Measurements from ENCODE around the gene MAPK10.
"Not testable (repeated sequence)": the region's sequence is repeated elsewhere in the genome, so short reads cannot be mapped to it uniquely, and the experiment has no call there.

MAPK10 gene

GRCh38 chr4:86100539-86101215 lies 259.2 kb downstream of the MAPK10 start:
- no peak for DNase-seq

DNA sequence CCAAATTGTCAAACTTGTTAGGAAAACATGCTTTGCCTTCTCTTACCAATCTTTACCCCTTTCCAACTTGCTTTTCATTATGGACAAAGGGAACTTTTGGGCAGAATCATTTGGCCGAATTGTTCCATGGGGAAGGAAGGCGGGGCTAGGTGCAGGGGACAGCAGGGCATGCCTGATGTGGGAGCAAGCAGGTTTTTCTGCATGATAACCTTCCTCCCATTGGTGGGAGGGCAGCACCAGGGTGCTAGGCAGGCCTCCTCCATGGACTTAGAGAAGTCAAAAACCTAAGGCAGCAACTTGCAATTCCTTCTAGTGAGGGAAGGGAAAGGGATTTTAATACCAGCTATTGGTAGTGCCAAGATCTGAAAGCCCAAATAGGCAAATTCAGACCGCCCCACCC lies 260.5 kb downstream of the MAPK10 start:
- DNase-seq, result no peak

- DNase-seq, result no peak
Observed at GRCh38 chr4:86098691-86099090, 261.2 kb downstream of the MAPK10 start.

- DNase-seq, result no peak
Observed at GRCh38 chr4:86096373-86096772, 263.5 kb downstream of the MAPK10 start.

- DNase-seq, result no peak
Observed at GRCh38 chr4:86092684-86093083, 267.2 kb downstream of the MAPK10 start.

- DNase-seq, result no peak
Observed at GRCh38 chr4:86091201-86091600, 268.7 kb downstream of the MAPK10 start.

DNA sequence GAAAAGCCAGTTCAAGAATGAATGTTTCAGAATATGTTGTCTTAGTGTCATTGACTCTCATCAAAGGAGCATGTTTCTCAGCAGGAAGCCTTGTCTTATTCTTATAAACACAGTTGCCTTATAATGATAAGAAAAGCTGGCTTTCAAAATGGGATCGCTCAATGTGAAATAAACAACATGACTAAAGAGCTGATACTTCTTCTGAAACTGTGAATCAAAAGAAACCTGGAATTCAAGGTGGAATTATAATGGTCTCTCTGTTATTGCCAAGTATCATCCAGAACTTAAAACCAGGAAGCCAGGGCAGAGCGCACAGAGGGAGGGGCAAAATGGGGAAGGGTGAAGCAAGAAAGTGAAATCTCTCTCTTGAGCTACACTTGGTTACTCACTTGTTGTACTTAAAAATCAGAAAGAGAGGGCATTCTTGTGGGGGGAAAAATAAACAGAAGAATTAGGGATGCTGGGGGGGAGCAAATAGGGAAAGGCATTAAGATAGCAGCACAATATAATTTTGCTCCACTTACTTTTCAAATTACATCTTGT lies 270.0 kb downstream of the MAPK10 start:
- no peak for DNase-seq

DNA sequence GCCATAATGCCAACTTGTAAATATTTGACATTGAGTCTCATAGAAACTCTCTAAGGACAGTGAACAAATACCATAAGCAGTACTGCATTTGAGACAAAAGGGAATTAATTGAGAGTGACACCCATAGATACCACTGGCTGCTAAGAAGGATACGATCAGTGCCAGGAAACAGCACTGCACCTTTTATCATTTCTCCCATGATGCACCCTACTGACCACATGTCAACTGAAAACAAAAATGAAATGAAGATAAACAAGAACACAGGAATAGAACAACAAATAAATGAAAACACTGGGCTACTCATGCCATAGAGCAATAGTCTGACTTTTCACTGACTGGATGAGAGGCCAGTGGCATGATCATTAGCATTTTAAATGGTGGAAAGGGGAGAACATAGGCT lies 270.8 kb downstream of the MAPK10 start:
- DNase-seq, result no peak

- DNase-seq, result not testable (repeated sequence)
Observed at GRCh38 chr4:86075796-86076195, 284.1 kb downstream of the MAPK10 start.

GRCh38 chr4:86060341-86060740 lies 299.5 kb downstream of the MAPK10 start:
- DNase-seq, result no peak

GRCh38 chr4:86058621-86059020 lies 301.2 kb downstream of the MAPK10 start:
- no peak for DNase-seq

GRCh38 chr4:86055898-86056297 lies 304.0 kb downstream of the MAPK10 start:
- DNase-seq, result no peak

DNA sequence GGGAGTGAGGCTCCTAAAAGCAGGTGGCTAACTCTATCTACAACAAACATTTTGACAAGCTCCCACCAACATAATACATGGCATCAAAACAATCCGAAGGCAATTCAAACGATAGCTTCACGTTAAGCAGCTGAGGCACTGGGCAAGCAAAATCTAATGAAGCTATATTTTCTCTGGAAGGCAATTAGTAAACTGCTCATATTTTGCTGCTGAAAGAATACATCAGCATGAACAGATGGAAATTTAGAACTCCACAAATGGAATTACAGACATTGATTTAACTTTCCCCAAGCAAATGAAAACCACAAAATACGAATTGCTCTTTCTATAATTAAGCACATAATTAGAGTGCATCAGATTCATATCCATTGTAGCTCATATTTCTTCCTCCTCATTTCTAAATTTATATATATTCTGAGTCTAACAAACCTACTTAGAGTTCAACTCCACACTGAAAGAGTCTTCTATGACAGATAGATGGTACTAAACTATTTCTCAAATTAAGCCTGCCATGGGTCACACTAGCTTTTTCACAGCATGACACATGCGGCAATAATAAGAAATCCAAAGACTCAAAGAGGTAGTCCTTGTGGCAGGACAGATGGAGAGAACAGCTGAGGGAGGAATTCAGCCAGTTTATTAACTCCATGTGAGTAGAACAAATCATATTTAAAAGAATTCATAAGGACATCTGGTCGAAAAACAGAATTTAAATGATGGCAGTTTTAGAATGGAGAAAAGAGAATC lies 305.4 kb downstream of the MAPK10 start:
- no peak for DNase-seq

- DNase-seq, result no peak
Observed at GRCh38 chr4:86050496-86050895, 309.4 kb downstream of the MAPK10 start.

DNA sequence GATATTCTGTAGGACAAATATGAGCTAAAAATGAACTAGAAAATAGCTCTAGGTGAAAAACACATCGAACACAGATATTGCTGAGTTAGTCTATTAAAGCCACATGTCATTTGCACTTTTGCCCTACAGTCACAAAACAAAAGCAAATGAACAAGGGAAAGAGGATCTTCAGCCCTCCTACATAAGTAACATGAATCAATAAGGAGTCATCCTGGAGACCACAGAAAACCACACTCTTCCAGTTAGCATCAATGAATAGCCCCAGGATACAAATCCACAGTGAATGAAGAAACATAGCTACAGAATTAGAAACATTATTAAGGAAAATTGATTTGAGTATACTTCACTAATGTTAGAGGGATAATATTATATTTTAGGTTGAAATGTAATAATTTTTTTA lies 311.4 kb downstream of the MAPK10 start:
- DNase-seq, result no peak

GRCh38 chr4:86044593-86044985 lies 315.3 kb downstream of the MAPK10 start:
- DNase-seq, result no peak

GRCh38 chr4:86043755-86044592 lies 315.9 kb downstream of the MAPK10 start:
- no peak for DNase-seq

DNA sequence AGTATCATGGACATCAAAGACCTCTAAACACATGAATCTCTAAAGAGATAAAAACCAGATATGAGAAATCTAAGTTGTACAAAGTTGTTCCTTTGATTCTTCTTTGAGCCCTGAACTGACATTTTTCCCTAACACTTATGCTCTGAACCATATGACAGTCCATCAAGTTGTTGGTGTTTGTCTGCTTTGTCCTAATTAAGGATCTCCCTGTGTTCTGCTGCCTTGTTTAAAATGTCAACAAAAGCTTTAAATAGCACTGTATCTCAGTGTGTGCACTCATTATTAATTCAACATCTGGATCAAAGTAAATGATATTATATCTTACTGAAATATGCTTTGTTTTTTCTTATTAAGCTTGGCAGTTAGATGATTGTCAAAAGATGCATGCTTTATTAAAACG lies 321.8 kb downstream of the MAPK10 start:
- no peak for DNase-seq

DNA sequence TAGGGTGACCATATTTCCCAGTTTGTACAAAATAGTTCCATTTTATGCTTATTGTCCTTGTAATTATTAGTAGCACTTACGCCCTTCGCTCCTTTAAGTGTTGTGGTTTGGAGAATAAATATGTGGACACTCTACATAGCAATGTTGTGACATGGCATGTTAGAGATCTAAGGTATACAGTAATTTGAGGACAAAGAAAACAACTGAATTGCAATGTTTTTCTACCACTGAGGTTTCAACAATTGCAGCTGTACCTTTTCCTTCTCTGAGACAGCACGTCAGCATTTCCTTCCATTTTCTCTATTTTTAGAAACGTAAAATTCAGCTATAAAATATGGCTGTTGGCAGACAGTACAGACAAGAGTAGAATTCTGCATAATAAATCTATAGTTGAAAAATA lies 323.1 kb downstream of the MAPK10 start:
- DNase-seq, result no peak

DNA sequence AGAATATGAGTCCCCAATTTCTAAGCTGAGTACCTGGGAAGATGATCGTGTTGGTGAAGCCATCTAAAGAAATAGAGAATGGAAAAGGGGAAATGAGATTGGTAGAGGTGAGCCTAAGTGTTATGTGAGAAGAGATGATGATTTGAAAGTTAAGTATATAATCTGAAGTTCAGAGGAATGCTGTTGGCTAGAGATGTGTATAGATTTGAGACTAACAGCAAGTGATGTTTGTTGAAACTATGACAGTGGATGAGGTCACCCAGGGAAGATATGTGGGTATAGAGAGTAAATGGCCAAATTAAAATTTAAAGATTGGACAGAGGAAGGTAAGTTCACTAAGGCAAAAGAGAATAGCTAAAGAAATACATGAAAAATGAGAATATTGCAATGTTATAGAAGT lies 324.2 kb downstream of the MAPK10 start:
- no peak for DNase-seq

DNA sequence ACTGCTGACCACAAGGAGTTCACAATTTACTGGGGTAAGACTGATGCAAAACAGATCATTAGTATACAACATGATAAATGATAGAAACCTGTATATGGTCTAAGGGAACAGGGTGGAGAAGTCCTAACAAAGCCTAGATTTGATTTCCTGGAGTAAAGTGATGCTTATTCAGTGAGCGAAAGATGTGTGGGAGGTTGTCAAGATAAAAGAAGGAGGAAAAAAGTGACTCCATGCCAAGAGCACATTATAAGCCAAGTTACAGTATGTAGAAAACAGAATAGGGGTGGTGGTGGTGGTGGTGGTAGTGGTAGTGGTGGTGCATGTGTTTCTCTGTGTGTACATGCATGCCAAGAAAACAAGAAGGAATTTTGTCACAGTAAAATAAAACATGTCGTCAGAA lies 325.2 kb downstream of the MAPK10 start:
- no peak for DNase-seq

DNA sequence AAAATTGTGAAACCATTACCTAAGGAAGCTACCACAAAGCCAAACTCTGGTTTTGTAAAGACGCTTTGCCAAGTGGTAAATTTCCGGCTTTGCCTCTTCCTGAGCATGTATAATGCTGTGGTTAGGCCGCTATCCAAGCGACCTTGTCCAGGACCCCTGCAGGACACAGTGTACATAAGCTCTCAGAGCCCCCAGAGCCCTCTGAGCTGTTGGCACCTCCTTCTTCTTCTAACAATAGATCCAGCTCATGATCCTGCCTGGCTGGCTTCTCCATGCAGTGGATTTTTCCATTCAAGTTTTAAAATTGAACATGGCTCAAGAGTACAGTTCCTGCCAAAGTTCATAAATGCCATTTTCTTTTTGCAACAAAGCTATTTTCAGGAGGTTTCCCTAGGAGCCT lies 326.7 kb downstream of the MAPK10 start:
- no peak for DNase-seq

- DNase-seq, result no peak
Observed at GRCh38 chr4:86032476-86033022, 327.3 kb downstream of the MAPK10 start.

All from NCI-H1436 treated with DMSO at 0.1 percent for 48 hours (cell line).